Uterus (tissue), 4 donors: ENCODE measurements around the gene DRG2. TPM values are rescaled to one million over a fixed set of nuclear protein-coding genes. Genes with fewer than 3 reads are reported as not detected.

Experiments
- DNase-seq, 2 donors: peaks; one replicate each; pipeline ENCODE4 v3.0.0-alpha.2; 2019 to 2020
- H3K27ac ChIP-seq, 2 donors: fragments of 200-600 bp; sonication (generic); 1 replicate in 1 of 2; 2 replicates in 1 of 2; pipeline ENCODE4 v1.5.1; 2016 to 2018
- H3K27me3 ChIP-seq, 2 donors: fragments of 200-600 bp; sonication (generic); one replicate each; pipeline ENCODE4 v1.5.1; 2018 to 2019; ENCODE audit warnings: control low read depth in 1 of 2
- H3K36me3 ChIP-seq, 2 donors: fragments of 200-600 bp; sonication (generic); one replicate each; pipeline ENCODE4 v1.5.1; 2019; ENCODE audit warnings: control low read depth in 1 of 2
- H3K4me1 ChIP-seq, 2 donors: fragments of 200-600 bp; sonication (generic); one replicate each; pipeline ENCODE4 v1.5.1; 2018 to 2019; ENCODE audit warnings: control low read depth in 1 of 2
- H3K4me3 ChIP-seq, 2 donors: fragments of 200-600 bp; sonication (generic); 1 replicate in 1 of 2; 2 replicates in 1 of 2; pipeline ENCODE4 v1.5.1; 2018 to 2019; ENCODE audit warnings: mild to moderate bottlenecking in 1 of 2
- H3K9me3 ChIP-seq, 2 donors: fragments of 200-600 bp; sonication (generic); one replicate each; pipeline ENCODE4 v1.5.1; 2019; ENCODE audit warnings: control low read depth in 1 of 2
- CTCF ChIP-seq, 4 experiments: fragments of 200-600 bp in 2 of 4; fragments of 450-650 bp in 2 of 4; sonication (generic) in 2 of 4; IDR thresholded peaks; one replicate each; pipeline ENCODE4 v1.5.1; 2016 to 2019; ENCODE audit warnings: antibody characterized with exemption in 4 of 4, mild to moderate bottlenecking in 2 of 4, moderate library complexity in 1 of 4
- POLR2A ChIP-seq, 2 donors: fragments of 450-650 bp; IDR thresholded peaks; one replicate each; pipeline ENCODE4 v1.6.1; 2016; ENCODE audit warnings: antibody characterized with exemption in 2 of 2, mild to moderate bottlenecking in 1 of 2, moderate library complexity in 1 of 2
- intact Hi-C: fragments of 100-400 bp; cut with DNase I; formaldehyde crosslinking; loops from one replicate; pipeline ENCODE4 v1.15.1; 2023; ENCODE audit warnings: low total_unique reads
- total RNA-seq, 4 donors: library from RNA; depleted of rRNA in 3 of 4; stranded (reverse); fragments of >200 nt in 3 of 4; gene quantifications; one replicate each; pipeline versions ENCODE4 v1.1.0 to v1.2.4, GENCODE V29; 2014 to 2023
- donor health status: DM: yes; HTN: yes; CAD: no.

DRG2 gene
- total RNA-seq, 4 donors from 2014 or later, result 33.0 to 45.6 (median 41.4) TPM

GRCh38 chr17:18138065-18138749 lies 50.5 kb downstream of the DRG2 start:
- Histone ChIP-seq H3K36me3 (no peaks in the 10 kb centered on the region), H3K4me1 (no peaks in the 10 kb centered on the region), H3K9me3 (no peaks in the 10 kb centered on the region), H3K27me3 (no peaks in the 10 kb centered on the region), H3K27ac (no peak overlapping the region), H3K4me3 (no peak overlapping the region)
- TF ChIP-seq POLR2A (IDR thresholded peaks at IDR 0.05), result no peak
- no peak for TF ChIP-seq CTCF (IDR thresholded peaks at IDR 0.05)
- intact Hi-C loops, result no loop called here
- DNase-seq, result no peak

GRCh38 chr17:18139092-18139491 lies 51.3 kb downstream of the DRG2 start:
- H3K4me3 ChIP-seq, result no peak overlapping the region
- H3K9me3 ChIP-seq, result no peaks in the 10 kb centered on the region
- H3K36me3 ChIP-seq, result no peaks in the 10 kb centered on the region
- TF ChIP-seq POLR2A (IDR thresholded peaks at IDR 0.05) (no peak), CTCF (IDR thresholded peaks at IDR 0.05) (no peak)
- intact Hi-C loops, result no loop called here
- H3K27ac ChIP-seq, result no peak overlapping the region
- no peaks in the 10 kb centered on the region for H3K27me3 ChIP-seq
- no peaks in the 10 kb centered on the region for H3K4me1 ChIP-seq
- no peak for DNase-seq

GRCh38 chr17:18139498-18139897 lies 51.8 kb downstream of the DRG2 start:
- H3K4me1 ChIP-seq, result no peaks in the 10 kb centered on the region
- no peak for TF ChIP-seq POLR2A (IDR thresholded peaks at IDR 0.05)
- no peak for DNase-seq
- H3K9me3 ChIP-seq, result no peaks in the 10 kb centered on the region
- H3K36me3 ChIP-seq, result no peaks in the 10 kb centered on the region
- intact Hi-C loops, result no loop called here
- H3K4me3 ChIP-seq, result no peak overlapping the region
- no peaks in the 10 kb centered on the region for H3K27me3 ChIP-seq
- no peak overlapping the region for H3K27ac ChIP-seq

- no peaks in the 10 kb centered on the region for H3K4me1 ChIP-seq
- no peaks in the 10 kb centered on the region for H3K27me3 ChIP-seq
- intact Hi-C loops, result loop anchor here (5.0 kb wide), 1 partner anchor 77 kb away; no protein-coding TSS in a partner anchor
- TF ChIP-seq POLR2A (IDR thresholded peaks at IDR 0.05) (no peak), CTCF (IDR thresholded peaks at IDR 0.05) (no peak)
- no peak for DNase-seq
- H3K36me3 ChIP-seq, result no peaks in the 10 kb centered on the region
- no peak overlapping the region for H3K4me3 ChIP-seq
- H3K27ac ChIP-seq, result no peak overlapping the region
- no peaks in the 10 kb centered on the region for H3K9me3 ChIP-seq
Measured at GRCh38 chr17:18139949-18140348, 52.2 kb downstream of the DRG2 start.

GRCh38 chr17:18140648-18141047 lies 52.9 kb downstream of the DRG2 start:
- Histone ChIP-seq H3K4me3 (no peak overlapping the region), H3K4me1 (no peaks in the 10 kb centered on the region), H3K27ac (no peak overlapping the region), H3K36me3 (no peaks in the 10 kb centered on the region), H3K9me3 (no peaks in the 10 kb centered on the region), H3K27me3 (no peaks in the 10 kb centered on the region)
- intact Hi-C loops, result loop anchor here (5.0 kb wide), 1 partner anchor 77 kb away; no protein-coding TSS in a partner anchor
- TF ChIP-seq POLR2A (IDR thresholded peaks at IDR 0.05) (no peak), CTCF (IDR thresholded peaks at IDR 0.05) (no peak)
- DNase-seq, result no peak
